H1 (cell line): ENCODE data around the gene ART5. TPM values are rescaled to one million over a fixed set of nuclear protein-coding genes. Genes with fewer than 3 reads are reported as not detected.

ENCODE experiments used
- ASH2L ChIP-seq: fragments of 200-600, 300-600 bp; sonication (generic); IDR thresholded peaks from one replicate; pipeline ENCODE4 v1.7.1; 2017; ENCODE audit warnings: low read length
- EZH2 ChIP-seq: fragments of 200-600 bp; sonication (generic); IDR thresholded peaks from 2 replicates; pipeline ENCODE4 v1.7.1; 2012; ENCODE audit warnings: low read depth, mild to moderate bottlenecking, moderate library complexity, low read length, inconsistent platforms; ENCODE audit not compliant: severe bottlenecking
- JUN ChIP-seq: IDR thresholded peaks from 2 replicates; pipeline ENCODE4 v1.6.1; 2011; ENCODE audit warnings: low read depth, mild to moderate bottlenecking, improper control_type of control experiment, low read length
- KDM4A ChIP-seq: IDR thresholded peaks from one replicate; pipeline ENCODE4 v1.7.1; 2012; ENCODE audit warnings: low read depth, mild to moderate bottlenecking, moderate library complexity, low read length, inconsistent platforms; ENCODE audit not compliant: severe bottlenecking
- KDM5A ChIP-seq: fragments of 200-600 bp; IDR thresholded peaks from 2 replicates; pipeline ENCODE4 v1.7.1; 2012; ENCODE audit warnings: mild to moderate bottlenecking, low read length, inconsistent platforms, mixed read lengths
- POLR2A ChIP-seq, 2 experiments: IDR thresholded peaks; 1 replicate in 1 of 2; 2 replicates in 1 of 2; pipeline ENCODE4 v1.6.1; 2011; ENCODE audit warnings: low read depth in 2 of 2, low read length in 2 of 2, mild to moderate bottlenecking in 2 of 2; ENCODE audit errors: control extremely low read depth in 1 of 2
- RFX5 ChIP-seq: IDR thresholded peaks from 2 replicates; pipeline ENCODE4 v1.6.1; 2011; ENCODE audit warnings: low read depth, low read length, improper control_type of control experiment, borderline replicate concordance
- SIRT6 ChIP-seq: IDR thresholded peaks from one replicate; pipeline ENCODE4 v1.7.1; 2012; ENCODE audit warnings: low read length, inconsistent platforms
- polyA plus RNA-seq, 7 experiments: library from polyadenylated mRNA; depleted of rRNA in 3 of 7; stranded (reverse) in 5 of 7; unstranded in 2 of 7; fragments of >200 nt in 5 of 7; fragments of 200-250 nt in 2 of 7; gene quantifications; 1 replicate in 5 of 7; 2 replicates in 1 of 7; 4 replicates in 1 of 7; pipeline versions ENCODE4 v1.2.1 to v1.2.3, GENCODE V29; 2011 to 2013; ENCODE audit warnings: missing spikeins in 2 of 7, mixed read lengths in 2 of 7
- total RNA-seq: library from RNA; stranded (reverse); fragmentation: NEBNext Ultra II Directional; extraction: Animal tissue kit (Norgen Biotek cat#: 25700); gene quantifications from 2 replicates; pipeline ENCODE4 v1.2.1, GENCODE V29; 2021
- TF ChIP-seq, protein P1 (sequence below): fragments of 300-600 bp; sonication (generic); IDR thresholded peaks from 2 replicates; pipeline ENCODE4 v1.7.1; 2012; ENCODE audit warnings: low read length, moderate library complexity, mild to moderate bottlenecking, inconsistent platforms; ENCODE audit not compliant: insufficient replicate concordance
- TF ChIP-seq, protein P2 (sequence below): IDR thresholded peaks from 2 replicates; pipeline ENCODE4 v1.6.1; 2012; ENCODE audit warnings: low read length, inconsistent platforms

ART5 gene
- total and polyA plus RNA-seq, 2 of the 8 experiments (the other 6 are each of a cell fraction or from before 2014, with no cell fraction given), result 6.0 to 7.5 TPM

DNA sequence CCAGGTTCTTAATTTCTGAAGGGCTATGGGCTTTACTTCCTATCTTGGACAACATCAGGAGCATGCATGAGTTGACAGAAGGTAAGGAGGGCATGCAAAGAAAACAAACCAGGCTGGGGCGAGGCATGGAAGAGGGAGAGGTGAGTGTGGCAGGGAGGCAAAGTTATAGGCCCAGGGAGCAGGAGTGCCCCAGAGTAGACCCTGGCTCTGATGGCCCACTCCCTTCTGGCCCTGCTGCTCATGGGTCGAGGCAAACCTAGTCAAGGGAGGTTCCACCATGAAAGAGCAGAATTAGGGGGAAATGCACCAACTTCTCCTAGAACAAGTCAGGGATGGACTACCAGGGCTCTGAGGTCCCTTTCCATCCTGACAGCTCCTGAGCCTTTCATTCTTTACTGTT, 19.2 kb upstream of the ART5 start (continued):
- TF ChIP-seq, protein P1, sequence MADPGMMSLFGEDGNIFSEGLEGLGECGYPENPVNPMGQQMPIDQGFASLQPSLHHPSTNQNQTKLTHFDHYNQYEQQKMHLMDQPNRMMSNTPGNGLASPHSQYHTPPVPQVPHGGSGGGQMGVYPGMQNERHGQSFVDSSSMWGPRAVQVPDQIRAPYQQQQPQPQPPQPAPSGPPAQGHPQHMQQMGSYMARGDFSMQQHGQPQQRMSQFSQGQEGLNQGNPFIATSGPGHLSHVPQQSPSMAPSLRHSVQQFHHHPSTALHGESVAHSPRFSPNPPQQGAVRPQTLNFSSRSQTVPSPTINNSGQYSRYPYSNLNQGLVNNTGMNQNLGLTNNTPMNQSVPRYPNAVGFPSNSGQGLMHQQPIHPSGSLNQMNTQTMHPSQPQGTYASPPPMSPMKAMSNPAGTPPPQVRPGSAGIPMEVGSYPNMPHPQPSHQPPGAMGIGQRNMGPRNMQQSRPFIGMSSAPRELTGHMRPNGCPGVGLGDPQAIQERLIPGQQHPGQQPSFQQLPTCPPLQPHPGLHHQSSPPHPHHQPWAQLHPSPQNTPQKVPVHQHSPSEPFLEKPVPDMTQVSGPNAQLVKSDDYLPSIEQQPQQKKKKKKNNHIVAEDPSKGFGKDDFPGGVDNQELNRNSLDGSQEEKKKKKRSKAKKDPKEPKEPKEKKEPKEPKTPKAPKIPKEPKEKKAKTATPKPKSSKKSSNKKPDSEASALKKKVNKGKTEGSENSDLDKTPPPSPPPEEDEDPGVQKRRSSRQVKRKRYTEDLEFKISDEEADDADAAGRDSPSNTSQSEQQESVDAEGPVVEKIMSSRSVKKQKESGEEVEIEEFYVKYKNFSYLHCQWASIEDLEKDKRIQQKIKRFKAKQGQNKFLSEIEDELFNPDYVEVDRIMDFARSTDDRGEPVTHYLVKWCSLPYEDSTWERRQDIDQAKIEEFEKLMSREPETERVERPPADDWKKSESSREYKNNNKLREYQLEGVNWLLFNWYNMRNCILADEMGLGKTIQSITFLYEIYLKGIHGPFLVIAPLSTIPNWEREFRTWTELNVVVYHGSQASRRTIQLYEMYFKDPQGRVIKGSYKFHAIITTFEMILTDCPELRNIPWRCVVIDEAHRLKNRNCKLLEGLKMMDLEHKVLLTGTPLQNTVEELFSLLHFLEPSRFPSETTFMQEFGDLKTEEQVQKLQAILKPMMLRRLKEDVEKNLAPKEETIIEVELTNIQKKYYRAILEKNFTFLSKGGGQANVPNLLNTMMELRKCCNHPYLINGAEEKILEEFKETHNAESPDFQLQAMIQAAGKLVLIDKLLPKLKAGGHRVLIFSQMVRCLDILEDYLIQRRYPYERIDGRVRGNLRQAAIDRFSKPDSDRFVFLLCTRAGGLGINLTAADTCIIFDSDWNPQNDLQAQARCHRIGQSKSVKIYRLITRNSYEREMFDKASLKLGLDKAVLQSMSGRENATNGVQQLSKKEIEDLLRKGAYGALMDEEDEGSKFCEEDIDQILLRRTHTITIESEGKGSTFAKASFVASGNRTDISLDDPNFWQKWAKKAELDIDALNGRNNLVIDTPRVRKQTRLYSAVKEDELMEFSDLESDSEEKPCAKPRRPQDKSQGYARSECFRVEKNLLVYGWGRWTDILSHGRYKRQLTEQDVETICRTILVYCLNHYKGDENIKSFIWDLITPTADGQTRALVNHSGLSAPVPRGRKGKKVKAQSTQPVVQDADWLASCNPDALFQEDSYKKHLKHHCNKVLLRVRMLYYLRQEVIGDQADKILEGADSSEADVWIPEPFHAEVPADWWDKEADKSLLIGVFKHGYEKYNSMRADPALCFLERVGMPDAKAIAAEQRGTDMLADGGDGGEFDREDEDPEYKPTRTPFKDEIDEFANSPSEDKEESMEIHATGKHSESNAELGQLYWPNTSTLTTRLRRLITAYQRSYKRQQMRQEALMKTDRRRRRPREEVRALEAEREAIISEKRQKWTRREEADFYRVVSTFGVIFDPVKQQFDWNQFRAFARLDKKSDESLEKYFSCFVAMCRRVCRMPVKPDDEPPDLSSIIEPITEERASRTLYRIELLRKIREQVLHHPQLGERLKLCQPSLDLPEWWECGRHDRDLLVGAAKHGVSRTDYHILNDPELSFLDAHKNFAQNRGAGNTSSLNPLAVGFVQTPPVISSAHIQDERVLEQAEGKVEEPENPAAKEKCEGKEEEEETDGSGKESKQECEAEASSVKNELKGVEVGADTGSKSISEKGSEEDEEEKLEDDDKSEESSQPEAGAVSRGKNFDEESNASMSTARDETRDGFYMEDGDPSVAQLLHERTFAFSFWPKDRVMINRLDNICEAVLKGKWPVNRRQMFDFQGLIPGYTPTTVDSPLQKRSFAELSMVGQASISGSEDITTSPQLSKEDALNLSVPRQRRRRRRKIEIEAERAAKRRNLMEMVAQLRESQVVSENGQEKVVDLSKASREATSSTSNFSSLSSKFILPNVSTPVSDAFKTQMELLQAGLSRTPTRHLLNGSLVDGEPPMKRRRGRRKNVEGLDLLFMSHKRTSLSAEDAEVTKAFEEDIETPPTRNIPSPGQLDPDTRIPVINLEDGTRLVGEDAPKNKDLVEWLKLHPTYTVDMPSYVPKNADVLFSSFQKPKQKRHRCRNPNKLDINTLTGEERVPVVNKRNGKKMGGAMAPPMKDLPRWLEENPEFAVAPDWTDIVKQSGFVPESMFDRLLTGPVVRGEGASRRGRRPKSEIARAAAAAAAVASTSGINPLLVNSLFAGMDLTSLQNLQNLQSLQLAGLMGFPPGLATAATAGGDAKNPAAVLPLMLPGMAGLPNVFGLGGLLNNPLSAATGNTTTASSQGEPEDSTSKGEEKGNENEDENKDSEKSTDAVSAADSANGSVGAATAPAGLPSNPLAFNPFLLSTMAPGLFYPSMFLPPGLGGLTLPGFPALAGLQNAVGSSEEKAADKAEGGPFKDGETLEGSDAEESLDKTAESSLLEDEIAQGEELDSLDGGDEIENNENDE, result no peak
- no peak for TF ChIP-seq RFX5
- TF ChIP-seq KDM4A, result no peak
- no peak for TF ChIP-seq KDM5A
- no peak for TF ChIP-seq EZH2
- TF ChIP-seq POLR2A (IDR thresholded peaks at IDR 0.05; ENCODE audit: control extremely low read depth in 1 of 2, low read depth in 2 of 2, low read length in 2 of 2), result no peak
- TF ChIP-seq SIRT6, result no peak
- TF ChIP-seq, protein P2, sequence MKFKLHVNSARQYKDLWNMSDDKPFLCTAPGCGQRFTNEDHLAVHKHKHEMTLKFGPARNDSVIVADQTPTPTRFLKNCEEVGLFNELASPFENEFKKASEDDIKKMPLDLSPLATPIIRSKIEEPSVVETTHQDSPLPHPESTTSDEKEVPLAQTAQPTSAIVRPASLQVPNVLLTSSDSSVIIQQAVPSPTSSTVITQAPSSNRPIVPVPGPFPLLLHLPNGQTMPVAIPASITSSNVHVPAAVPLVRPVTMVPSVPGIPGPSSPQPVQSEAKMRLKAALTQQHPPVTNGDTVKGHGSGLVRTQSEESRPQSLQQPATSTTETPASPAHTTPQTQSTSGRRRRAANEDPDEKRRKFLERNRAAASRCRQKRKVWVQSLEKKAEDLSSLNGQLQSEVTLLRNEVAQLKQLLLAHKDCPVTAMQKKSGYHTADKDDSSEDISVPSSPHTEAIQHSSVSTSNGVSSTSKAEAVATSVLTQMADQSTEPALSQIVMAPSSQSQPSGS, result no peak
- TF ChIP-seq JUN, result no peak
- TF ChIP-seq ASH2L, result no peak
